HG03571 (cell line): Measurements from ENCODE around the gene PPFIBP2.

Experiments
- ATAC-seq: cut with Tn5 transposase; IDR thresholded peaks from one replicate; pipeline ENCODE4 v1.9.1; 2021; ENCODE audit not compliant: unreplicated experiment

The PPFIBP2 gene

GRCh38 chr11:7595951-7596350, 82.2 kb downstream of the PPFIBP2 start:
- no peak for ATAC-seq

DNA sequence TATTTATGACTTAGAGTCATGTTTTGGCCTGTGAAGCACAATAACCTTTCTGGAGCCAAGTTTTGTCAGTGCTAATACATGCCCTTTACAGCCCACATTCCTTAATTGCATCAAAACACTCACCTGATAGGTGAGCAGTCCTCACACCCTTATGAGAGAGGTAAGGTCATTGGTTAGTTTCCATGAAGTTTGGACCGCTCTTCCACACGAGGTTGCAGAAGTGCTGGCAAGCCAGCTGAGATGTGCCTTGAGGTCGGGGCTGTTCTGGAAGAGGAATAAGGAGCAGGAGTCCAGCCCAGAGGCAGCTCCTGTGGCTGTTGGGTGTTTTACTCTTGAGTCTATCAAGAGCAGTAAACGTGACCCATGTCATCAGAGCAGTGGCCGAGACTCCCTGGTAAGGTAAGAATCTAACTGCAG, 83.2 kb downstream of the PPFIBP2 start:
- no peak for ATAC-seq

GRCh38 chr11:7597620-7598019, 83.8 kb downstream of the PPFIBP2 start:
- ATAC-seq, result no peak

- ATAC-seq, result no peak
Measured at GRCh38 chr11:7599209-7599608, 85.4 kb downstream of the PPFIBP2 start.

GRCh38 chr11:7600205-7600775, 86.5 kb downstream of the PPFIBP2 start:
- ATAC-seq, result no peak

- no peak for ATAC-seq
Measured at GRCh38 chr11:7603031-7603781, 89.4 kb downstream of the PPFIBP2 start.

DNA sequence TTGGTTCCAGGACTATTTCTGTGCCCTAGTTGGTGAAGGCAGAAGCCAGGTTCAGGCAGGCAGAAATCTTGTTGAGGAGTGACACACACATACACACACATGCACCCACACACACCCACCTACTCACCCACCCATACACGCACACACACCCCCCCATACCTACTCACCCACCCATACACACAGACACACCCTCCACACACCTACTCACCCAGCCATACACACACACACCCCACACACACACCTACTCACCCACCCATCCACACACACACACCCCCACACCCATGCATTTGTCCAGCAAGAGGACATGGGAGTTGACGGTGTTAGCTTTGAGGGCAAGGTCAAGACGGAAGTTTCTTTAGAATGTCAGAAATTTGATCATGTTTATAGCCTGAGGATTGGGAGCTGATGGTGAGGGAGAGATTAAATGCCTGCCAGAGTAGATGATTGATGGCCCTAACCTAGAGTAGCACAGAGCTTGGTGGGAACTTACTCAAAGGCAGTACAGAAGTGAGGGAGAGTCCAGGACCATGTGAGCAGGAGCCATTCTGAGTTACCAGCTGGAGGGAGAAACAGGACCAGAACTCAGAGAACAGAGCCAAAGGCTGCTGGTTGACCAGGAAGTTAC, 90.6 kb downstream of the PPFIBP2 start:
- ATAC-seq, result no peak

- ATAC-seq, result no peak
Measured at GRCh38 chr11:7605186-7605943, 91.6 kb downstream of the PPFIBP2 start.

DNA sequence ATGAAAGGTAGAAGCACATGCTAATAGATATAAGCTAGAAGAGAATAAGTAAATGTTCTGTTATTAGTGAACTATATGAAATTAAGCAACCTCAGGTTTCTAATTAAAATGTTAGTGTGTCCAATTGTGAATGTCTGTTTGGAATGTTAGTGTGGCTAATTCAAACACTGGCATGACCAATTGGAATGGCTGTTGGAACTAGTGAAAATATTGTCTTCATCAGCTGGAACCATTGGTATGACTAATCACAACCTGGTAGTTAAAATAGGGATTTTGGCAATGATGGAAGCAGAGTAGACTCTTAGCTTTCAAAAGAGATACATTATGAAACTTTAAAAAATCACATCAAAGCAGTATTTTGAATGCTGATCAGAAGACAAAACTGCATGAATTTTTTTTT, 92.7 kb downstream of the PPFIBP2 start:
- ATAC-seq, result no peak

DNA sequence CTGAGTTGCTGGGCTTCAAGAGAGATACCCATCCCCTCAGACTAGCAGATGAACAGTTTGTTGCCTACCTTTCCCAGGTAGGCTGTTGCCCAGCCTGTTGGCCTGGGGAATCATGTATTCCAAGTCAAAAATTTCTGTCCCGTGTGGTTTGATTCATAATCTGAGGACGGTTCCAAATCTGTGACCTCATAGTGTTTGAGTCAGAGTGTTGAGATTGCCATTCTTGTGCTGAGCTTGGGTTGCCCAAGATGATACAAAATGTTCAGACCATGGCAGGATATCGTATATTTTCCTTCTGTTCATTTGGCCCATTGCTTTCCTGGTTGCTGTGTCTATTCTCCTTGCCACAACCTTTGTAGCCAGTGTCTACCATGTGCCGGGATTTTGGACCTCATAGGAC, 95.2 kb downstream of the PPFIBP2 start:
- ATAC-seq, result no peak

DNA sequence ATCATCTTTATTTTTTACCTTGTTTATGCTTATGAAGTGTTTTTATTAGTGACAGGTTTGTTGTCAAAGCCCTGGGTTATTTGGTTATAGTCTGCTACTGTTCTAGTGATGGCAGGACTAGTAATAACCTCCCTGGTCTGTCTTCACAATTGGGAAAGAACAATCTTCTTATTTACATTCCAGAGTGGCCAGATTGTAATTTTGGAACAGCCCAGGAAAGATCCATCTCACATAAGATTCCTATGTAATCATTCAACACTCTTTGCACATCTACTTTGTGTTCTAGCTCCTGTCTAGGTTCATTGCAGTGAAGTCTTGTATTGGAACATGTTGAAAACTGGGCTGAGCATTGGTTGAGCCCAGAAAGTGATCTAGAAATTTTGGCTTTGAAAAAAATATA, 95.7 kb downstream of the PPFIBP2 start:
- no peak for ATAC-seq

GRCh38 chr11:7610393-7610792, 96.6 kb downstream of the PPFIBP2 start:
- no peak for ATAC-seq

DNA sequence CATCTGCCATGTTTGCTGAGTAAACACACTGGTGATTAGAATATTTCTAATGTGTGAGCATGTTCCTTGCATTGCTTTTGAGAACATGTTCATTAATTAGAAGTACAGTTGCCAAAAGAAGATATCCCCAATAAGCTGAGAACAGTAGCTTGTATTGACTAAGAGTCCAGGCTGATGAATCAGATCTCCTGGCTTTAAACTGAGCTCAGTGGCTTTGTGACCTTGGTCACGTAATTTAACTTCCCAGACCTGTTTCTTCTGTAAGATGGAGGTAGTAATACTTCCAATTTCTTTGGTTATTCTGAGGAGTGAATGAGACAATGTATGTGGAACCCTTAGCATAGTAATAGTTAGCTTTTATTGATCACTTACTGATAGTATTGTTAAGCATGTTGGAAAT, 97.6 kb downstream of the PPFIBP2 start:
- no peak for ATAC-seq

GRCh38 chr11:7612056-7612660, 98.4 kb downstream of the PPFIBP2 start:
- ATAC-seq, result no peak

DNA sequence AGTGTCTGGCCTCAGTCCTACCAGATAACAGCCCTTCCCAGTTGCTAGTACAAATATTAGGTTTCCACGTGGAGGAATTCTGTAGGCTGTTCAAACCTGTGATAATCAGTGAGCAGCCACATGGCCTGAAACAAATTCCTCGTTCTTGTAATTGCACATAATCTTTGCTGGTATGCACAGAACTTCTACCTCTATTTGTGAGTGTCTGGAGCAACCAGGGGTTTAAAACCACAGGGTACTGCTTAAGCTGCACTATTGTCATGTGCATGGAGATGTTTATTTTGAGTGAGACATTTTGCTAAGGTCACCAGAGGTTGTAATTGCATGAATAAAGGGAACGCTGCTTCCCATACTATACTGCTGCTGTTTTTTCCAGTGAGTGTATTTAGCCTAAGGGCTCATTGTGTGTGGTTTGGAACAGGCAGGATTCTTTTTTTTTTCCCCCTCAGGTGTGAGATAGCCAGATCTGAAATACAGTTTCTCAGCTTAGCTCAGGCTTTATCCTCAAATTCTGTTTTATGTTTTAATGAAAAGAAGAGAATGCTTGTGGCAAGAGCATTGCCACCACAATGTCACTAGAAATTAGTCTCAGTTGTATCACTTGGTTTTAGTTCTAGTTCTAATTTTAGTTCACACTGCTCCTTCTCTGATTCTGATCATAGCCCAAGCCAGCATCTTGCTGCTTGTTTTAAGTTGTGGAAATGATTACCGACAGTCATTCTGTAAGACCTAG, 99.0 kb downstream of the PPFIBP2 start:
- no peak for ATAC-seq

DNA sequence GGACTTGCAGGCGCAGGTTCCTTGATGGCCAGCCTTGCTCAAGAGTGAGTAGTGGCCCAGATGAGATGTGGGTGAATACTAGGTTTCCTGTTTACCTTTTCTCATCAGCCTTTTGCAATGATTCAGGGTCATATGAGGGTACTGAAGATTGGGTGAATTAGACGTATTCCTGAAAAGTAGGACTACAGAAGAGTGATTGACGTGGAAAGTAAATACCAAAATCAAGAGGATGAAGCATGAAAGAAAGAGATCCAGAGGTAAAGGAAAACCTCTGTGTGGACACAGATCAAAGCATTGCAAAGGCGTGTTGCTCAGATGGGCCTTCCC, 99.6 kb downstream of the PPFIBP2 start:
- no peak for ATAC-seq

DNA sequence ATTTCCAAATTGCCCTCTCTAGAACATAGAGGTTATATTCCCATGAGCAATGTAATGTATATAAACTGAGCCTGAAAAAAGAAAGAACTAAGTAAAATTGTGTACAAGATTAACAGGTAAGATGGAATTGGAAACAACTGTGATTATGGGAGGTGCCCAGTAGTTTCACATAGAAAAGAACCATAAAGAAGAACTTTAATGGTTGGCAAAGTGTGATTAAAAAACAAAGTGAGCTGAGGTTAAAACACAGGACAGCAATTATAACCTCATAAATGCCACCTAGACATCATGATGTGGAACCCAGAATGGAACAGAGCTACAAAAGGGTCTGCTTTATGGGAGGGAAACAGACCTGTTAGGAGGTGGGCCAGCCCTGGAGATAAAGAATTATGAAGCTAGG, 100.9 kb downstream of the PPFIBP2 start:
- no peak for ATAC-seq

DNA sequence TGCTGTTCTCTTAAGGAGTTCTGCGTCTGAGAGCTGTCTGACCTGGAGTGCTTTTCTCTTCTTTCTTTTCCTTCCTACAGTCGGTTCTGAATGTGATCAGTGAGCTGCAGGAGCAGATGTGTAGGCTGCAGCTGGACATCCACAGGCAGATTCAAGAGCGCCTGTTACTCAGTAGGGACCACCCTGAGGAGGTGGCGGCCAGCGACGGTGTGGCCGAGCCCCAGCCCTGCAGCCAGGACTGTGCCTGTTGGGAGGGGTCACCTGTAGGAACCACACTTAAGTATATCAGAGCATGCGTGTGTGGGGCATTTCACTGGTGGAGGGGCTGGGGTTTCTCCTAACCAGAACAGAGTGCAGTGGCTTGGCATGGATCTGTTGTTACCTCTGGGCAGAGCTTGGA, 103.2 kb downstream of the PPFIBP2 start:
- no peak for ATAC-seq

GRCh38 chr11:7619322-7619721, 105.5 kb downstream of the PPFIBP2 start:
- ATAC-seq, result no peak

DNA sequence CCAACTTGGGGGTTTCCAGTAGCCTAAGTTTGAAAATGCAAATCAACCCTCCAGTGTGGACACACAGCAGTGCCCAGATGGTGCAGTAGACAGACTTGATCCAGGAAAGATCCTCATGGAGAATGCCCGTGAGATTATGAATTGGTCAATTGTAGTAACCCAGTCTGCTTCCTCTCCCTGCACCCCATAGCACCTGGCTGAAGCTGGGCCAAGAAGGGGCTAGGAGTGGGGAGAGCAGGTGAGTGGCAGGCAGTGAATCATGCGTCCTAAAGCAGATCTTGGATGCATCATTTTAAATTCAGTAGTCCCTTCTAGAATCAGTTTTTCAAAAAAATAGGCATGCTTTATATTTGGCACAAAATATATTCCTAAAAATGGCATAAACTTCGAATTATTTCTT, 107.3 kb downstream of the PPFIBP2 start:
- ATAC-seq, result no peak

- no peak for ATAC-seq
Measured at GRCh38 chr11:7621554-7621953, 107.8 kb downstream of the PPFIBP2 start.
